ENCODE results near the gene ADAP1. TPM values are rescaled to one million over a fixed set of nuclear protein-coding genes. Genes with fewer than 3 reads are reported as not detected.

ADAP1 gene
- total RNA-seq, 2 experiments from 2014 or later, result 6.8 to 7.2 TPM

DNA sequence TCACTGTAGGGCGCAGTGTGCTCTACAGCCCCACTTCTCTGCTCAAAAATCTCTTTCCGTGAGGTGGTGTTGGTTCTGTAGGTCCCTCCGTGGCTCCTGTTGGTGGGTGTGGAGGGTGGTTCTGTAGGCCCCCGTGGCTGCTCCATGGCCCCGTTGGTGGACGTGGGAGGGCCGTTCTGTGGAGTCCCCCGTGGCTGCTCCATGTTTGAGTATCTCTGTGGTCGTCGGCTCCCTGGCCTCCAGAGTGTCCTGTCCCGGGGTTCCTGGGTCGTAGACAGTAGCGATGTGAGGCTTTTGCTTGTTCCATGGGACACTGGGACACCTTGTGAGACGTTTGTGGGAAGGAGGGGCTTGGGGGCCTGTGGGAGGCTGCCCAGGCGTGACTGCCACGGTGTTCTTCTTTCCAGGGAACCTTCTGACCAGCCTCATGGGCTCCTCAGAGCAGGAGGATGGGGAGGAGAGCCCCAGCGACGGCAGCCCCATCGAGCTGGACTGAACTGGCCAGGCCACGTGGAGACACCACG is 59.5 kb downstream of the ADAP1 start:
- no peaks in the 10 kb centered on the region for H3K4me1 ChIP-seq (ENCODE audit: insufficient read depth, low read length)
- DNase-seq (no peak), ATAC-seq (ENCODE audit: poor library complexity) (no peak)
- no peaks in the 10 kb centered on the region for H3K27me3 Mint-ChIP-seq
- H3K27ac Mint-ChIP-seq, result no peak overlapping the region
- H3K27ac ChIP-seq (ENCODE audit: low read depth in 1 of 2, low read length in 2 of 2), result no peak overlapping the region
- CTCF ChIA-PET, result no interaction called here
- H3K4me1 Mint-ChIP-seq (ENCODE audit: low read depth), result no peaks in the 10 kb centered on the region
- H3K9me3 Mint-ChIP-seq, result no peaks in the 10 kb centered on the region
- TF ChIP-seq, protein P1, sequence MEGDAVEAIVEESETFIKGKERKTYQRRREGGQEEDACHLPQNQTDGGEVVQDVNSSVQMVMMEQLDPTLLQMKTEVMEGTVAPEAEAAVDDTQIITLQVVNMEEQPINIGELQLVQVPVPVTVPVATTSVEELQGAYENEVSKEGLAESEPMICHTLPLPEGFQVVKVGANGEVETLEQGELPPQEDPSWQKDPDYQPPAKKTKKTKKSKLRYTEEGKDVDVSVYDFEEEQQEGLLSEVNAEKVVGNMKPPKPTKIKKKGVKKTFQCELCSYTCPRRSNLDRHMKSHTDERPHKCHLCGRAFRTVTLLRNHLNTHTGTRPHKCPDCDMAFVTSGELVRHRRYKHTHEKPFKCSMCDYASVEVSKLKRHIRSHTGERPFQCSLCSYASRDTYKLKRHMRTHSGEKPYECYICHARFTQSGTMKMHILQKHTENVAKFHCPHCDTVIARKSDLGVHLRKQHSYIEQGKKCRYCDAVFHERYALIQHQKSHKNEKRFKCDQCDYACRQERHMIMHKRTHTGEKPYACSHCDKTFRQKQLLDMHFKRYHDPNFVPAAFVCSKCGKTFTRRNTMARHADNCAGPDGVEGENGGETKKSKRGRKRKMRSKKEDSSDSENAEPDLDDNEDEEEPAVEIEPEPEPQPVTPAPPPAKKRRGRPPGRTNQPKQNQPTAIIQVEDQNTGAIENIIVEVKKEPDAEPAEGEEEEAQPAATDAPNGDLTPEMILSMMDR (IDR thresholded peaks at IDR 0.05), result no peak
- H3K4me3 Mint-ChIP-seq, result no peak overlapping the region
- peaks cover 69% of the 10 kb centered on the region for H3K36me3 ChIP-seq (ENCODE audit: insufficient read depth, low read length)
- POLR2A ChIA-PET, result no interaction called here
- no peaks in the 10 kb centered on the region for H3K27me3 ChIP-seq (ENCODE audit: control insufficient read depth in 1 of 2, insufficient read depth in 2 of 2, low read length in 2 of 2)
- intact Hi-C loops (cut with DNase I, micrococcal nuclease), result no loop called here
- no peak overlapping the region for H3K4me3 ChIP-seq (ENCODE audit: low read length)
- H3K36me3 Mint-ChIP-seq (ENCODE audit: low read depth), result peaks cover 60% of the 10 kb centered on the region
- H3K9me3 ChIP-seq (ENCODE audit: control insufficient read depth in 1 of 2, insufficient read depth in 1 of 2, low read length in 2 of 2), result no peaks in the 10 kb centered on the region

DNA sequence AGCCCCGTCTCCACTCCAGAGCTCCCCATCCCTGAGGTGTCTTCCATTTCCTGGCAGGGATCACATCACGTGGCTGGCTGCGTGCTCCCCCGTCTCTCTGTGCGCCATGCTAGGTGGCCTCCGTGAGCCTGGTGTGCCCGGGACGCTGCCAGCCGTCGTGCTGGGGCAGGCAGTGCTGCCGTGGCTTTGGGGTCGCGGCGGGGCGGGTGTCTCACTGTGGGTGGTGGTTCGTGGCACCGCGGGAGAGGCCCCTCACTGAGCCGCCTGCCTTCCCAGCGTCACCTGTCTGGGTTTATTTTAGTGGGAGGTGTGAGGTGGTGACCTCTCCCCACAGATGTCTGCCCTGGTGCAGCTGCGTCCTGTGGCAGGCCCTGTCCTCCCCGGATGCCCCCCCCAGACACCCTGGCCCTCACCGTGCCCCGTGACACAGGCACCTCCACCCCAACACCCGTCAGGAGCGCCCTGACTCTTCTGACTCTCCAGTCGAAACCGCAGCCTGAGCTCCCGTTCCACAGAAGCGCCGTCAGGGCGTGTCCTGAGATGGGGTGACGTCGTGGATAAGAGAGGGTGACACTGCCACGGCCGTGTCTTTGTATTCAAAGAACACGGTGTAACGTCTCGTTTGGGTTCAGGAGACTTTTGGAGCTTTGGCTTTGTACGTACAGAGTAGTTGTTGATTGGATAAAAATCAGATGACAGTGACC is 60.2 kb downstream of the ADAP1 start:
- no peak overlapping the region for H3K4me3 Mint-ChIP-seq
- POLR2A ChIA-PET, result no interaction called here
- no peaks in the 10 kb centered on the region for H3K9me3 Mint-ChIP-seq
- CTCF ChIA-PET, result no interaction called here
- H3K27ac Mint-ChIP-seq, result no peak overlapping the region
- Histone ChIP-seq H3K27ac (ENCODE audit: low read depth in 1 of 2, low read length in 2 of 2) (no peak overlapping the region), H3K36me3 (ENCODE audit: insufficient read depth, low read length) (peaks cover 70% of the 10 kb centered on the region), H3K27me3 (ENCODE audit: control insufficient read depth in 1 of 2, insufficient read depth in 2 of 2, low read length in 2 of 2) (no peaks in the 10 kb centered on the region), H3K4me3 (ENCODE audit: low read length) (no peak overlapping the region), H3K4me1 (ENCODE audit: insufficient read depth, low read length) (no peaks in the 10 kb centered on the region), H3K9me3 (ENCODE audit: control insufficient read depth in 1 of 2, insufficient read depth in 1 of 2, low read length in 2 of 2) (no peaks in the 10 kb centered on the region)
- DNase-seq (no peak), ATAC-seq (ENCODE audit: poor library complexity) (no peak)
- intact Hi-C loops (cut with DNase I, micrococcal nuclease), result no loop called here
- TF ChIP-seq, protein P1 (IDR thresholded peaks at IDR 0.05), result no peak
- no peaks in the 10 kb centered on the region for H3K4me1 Mint-ChIP-seq (ENCODE audit: low read depth)
- no peaks in the 10 kb centered on the region for H3K27me3 Mint-ChIP-seq
- H3K36me3 Mint-ChIP-seq (ENCODE audit: low read depth), result peaks cover 54% of the 10 kb centered on the region

DNA sequence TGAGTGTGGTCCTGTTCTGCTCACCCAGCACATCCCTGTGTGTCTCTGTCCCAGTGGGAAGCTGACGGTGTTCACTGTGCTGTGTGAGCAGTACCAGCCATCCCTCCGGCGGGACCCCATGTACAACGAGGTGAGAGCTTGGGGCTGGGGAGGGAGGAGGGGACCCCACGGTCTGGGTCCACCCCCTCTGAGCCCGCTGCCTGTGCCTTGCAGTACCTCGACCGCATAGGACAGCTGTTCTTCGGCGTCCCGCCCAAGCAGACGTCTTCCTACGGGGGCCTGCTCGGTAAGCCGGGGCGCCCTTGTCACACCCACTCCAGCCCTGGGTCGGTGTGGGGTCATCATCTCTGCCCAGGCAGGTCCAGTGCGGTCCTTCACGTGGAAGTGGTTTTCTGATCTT is 60.8 kb downstream of the ADAP1 start:
- H3K9me3 Mint-ChIP-seq, result no peaks in the 10 kb centered on the region
- H3K4me3 ChIP-seq (ENCODE audit: low read length), result no peak overlapping the region
- H3K36me3 ChIP-seq (ENCODE audit: insufficient read depth, low read length), result peaks cover 75% of the 10 kb centered on the region
- H3K27ac ChIP-seq (ENCODE audit: low read depth in 1 of 2, low read length in 2 of 2), result no peak overlapping the region
- no peaks in the 10 kb centered on the region for H3K4me1 ChIP-seq (ENCODE audit: insufficient read depth, low read length)
- no peaks in the 10 kb centered on the region for H3K9me3 ChIP-seq (ENCODE audit: control insufficient read depth in 1 of 2, insufficient read depth in 1 of 2, low read length in 2 of 2)
- H3K36me3 Mint-ChIP-seq (ENCODE audit: low read depth), result peaks cover 56% of the 10 kb centered on the region
- ChIA-PET POLR2A (no interaction called here), CTCF (no interaction called here)
- no peaks in the 10 kb centered on the region for H3K27me3 Mint-ChIP-seq
- DNase-seq (no peak), ATAC-seq (ENCODE audit: poor library complexity) (no peak)
- no peak overlapping the region for H3K27ac Mint-ChIP-seq
- TF ChIP-seq, protein P1 (IDR thresholded peaks at IDR 0.05), result no peak
- intact Hi-C loops (cut with DNase I, micrococcal nuclease), result no loop called here
- H3K27me3 ChIP-seq (ENCODE audit: control insufficient read depth in 1 of 2, insufficient read depth in 2 of 2, low read length in 2 of 2), result no peaks in the 10 kb centered on the region
- H3K4me3 Mint-ChIP-seq, result no peak overlapping the region
- no peaks in the 10 kb centered on the region for H3K4me1 Mint-ChIP-seq (ENCODE audit: low read depth)
